ENCODE results near the gene PPME1. TPM values are rescaled to one million over a fixed set of nuclear protein-coding genes. Genes with fewer than 3 reads are reported as not detected.

The PPME1 gene
- total RNA-seq, 1 donor from 2014 or later: 17.3 TPM

GRCh38 chr11:74133436-74133835 lies 37.7 kb upstream of the PPME1 start:
- ATAC-seq (ENCODE audit: low read depth): no peak
- Mint-ChIP-seq H3K27me3 (no peaks in the 10 kb centered on the region), H3K4me1 (no peaks in the 10 kb centered on the region), H3K9me3 (no peaks in the 10 kb centered on the region), H3K36me3 (ENCODE audit: low read depth) (peaks cover 72% of the 10 kb centered on the region), H3K27ac (no peak overlapping the region), H3K4me3 (no peak overlapping the region)
- no peak for DNase-seq
- POLR2A ChIA-PET: no interaction called here
- TF ChIP-seq CTCF (IDR thresholded peaks at IDR 0.05): no peak
- intact Hi-C loops (cut with micrococcal nuclease): no loop called here
- CTCF ChIA-PET: no interaction called here

DNA sequence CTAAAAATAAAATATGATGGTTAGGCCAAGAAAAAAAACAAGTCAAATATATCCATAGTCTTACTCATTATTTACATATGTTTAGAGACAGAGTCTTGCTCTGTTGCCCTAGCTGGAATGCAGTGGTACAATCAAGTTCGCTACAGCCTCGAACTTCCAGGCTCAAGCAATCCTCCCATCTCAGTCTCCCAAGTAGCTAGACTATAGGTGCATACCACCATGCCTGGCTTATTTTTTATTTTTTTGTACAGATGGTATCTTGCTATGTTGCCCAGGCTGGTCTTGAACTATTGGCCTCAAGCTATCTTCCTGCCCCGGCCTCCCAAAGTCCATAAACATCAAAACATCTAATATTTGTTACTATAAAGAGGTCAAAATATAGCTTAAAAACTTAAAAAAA lies 36.4 kb upstream of the PPME1 start:
- H3K4me3 Mint-ChIP-seq: no peak overlapping the region
- no peak overlapping the region for H3K27ac Mint-ChIP-seq
- H3K36me3 Mint-ChIP-seq (ENCODE audit: low read depth): peaks cover 84% of the 10 kb centered on the region
- POLR2A ChIA-PET: no interaction called here
- no peaks in the 10 kb centered on the region for H3K9me3 Mint-ChIP-seq
- CTCF ChIA-PET: no interaction called here
- intact Hi-C loops (cut with micrococcal nuclease): no loop called here
- H3K4me1 Mint-ChIP-seq: no peaks in the 10 kb centered on the region
- no peaks in the 10 kb centered on the region for H3K27me3 Mint-ChIP-seq
- DNase-seq: no peak
- no peak for ATAC-seq (ENCODE audit: low read depth)
- TF ChIP-seq CTCF (IDR thresholded peaks at IDR 0.05): no peak

DNA sequence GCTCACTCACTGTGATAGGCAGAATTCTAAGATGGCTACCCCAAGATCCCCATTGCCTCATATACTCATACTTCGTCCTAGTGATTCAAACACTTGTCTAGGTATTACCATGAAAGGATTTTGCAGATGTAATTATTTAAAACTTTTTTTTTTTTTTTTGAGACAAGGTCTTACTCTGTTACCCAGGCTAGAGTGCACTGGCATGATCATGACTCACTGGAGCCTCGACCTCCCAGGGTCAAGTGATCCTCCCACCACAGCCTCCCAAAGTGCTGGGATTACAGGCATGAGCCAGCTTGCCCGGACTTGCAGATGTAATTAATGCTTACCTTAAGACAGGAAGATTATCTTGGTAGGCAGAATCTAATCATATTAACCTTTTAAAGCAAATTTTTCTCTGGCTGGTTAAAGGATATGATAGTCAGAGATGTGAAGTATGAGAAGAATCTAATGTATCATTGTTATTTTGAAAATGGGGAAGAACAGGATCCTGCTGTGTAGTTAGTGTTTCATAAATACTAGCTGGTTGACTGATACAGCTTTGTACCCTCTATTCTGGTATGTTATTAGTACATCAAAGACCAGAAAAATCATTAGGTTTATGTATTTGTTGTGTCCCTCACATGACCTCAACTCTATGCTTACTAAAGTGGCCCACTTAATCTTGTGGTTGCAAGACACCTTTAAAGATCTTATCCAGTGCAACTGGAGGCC lies 35.8 kb upstream of the PPME1 start:
- no peak for ATAC-seq (ENCODE audit: low read depth)
- Mint-ChIP-seq H3K36me3 (ENCODE audit: low read depth) (peaks cover 83% of the 10 kb centered on the region), H3K27me3 (no peaks in the 10 kb centered on the region), H3K4me1 (no peaks in the 10 kb centered on the region), H3K9me3 (no peaks in the 10 kb centered on the region), H3K4me3 (no peak overlapping the region), H3K27ac (no peak overlapping the region)
- no peak for DNase-seq
- TF ChIP-seq CTCF (IDR thresholded peaks at IDR 0.05): no peak
- POLR2A ChIA-PET: no interaction called here
- intact Hi-C loops (cut with micrococcal nuclease): no loop called here
- CTCF ChIA-PET: no interaction called here

GRCh38 chr11:74138021-74138420 lies 33.1 kb upstream of the PPME1 start:
- intact Hi-C loops (cut with micrococcal nuclease): no loop called here
- no peaks in the 10 kb centered on the region for H3K27me3 Mint-ChIP-seq
- ATAC-seq (ENCODE audit: low read depth): no peak
- no peaks in the 10 kb centered on the region for H3K9me3 Mint-ChIP-seq
- H3K4me1 Mint-ChIP-seq: no peaks in the 10 kb centered on the region
- peaks cover 58% of the 10 kb centered on the region for H3K36me3 Mint-ChIP-seq (ENCODE audit: low read depth)
- POLR2A ChIA-PET: no interaction called here
- DNase-seq: no peak
- CTCF ChIA-PET: no interaction called here
- no peak for TF ChIP-seq CTCF (IDR thresholded peaks at IDR 0.05)
- H3K4me3 Mint-ChIP-seq: no peak overlapping the region
- no peak overlapping the region for H3K27ac Mint-ChIP-seq

DNA sequence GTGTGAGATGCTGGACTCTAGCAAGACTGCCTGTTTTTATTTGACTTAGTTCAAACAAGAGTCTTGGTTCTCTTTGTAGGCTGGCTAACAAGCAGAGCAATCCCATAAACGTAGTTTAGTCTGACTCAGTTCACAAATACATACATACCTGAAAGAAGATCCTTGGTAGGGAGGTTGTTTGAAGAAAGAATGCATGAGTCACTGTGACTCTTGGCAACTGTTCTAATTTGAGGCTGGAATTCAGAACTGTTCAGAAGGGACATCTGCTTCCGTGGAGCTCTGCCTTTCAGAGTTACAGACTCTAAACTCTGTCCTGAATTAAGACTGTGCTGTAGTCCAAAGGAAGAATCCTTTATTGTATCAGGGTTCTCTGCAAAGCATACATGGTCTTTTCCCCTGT lies 32.5 kb upstream of the PPME1 start:
- ATAC-seq (ENCODE audit: low read depth) (no peak), DNase-seq (no peak)
- Mint-ChIP-seq H3K4me3 (no peak overlapping the region), H3K27ac (no peak overlapping the region), H3K36me3 (ENCODE audit: low read depth) (peaks cover 52% of the 10 kb centered on the region), H3K9me3 (no peaks in the 10 kb centered on the region), H3K4me1 (no peaks in the 10 kb centered on the region), H3K27me3 (no peaks in the 10 kb centered on the region)
- intact Hi-C loops (cut with micrococcal nuclease): no loop called here
- CTCF ChIA-PET: no interaction called here
- POLR2A ChIA-PET: no interaction called here
- no peak for TF ChIP-seq CTCF (IDR thresholded peaks at IDR 0.05)
